B cell (primary cell): Measurements from ENCODE around the gene NHSL2. TPM values are rescaled to one million over a fixed set of nuclear protein-coding genes. Genes with fewer than 3 reads are reported as not detected.

ENCODE experiments used
- ATAC-seq: fragments of 200-7000 bp; cut with Tn5 transposase; one replicate; pipeline ENCODE4 v1.10.0; 2021; ENCODE audit warnings: low read depth, mild to moderate bottlenecking, moderate number of reproducible peaks, moderate library complexity
- CTCF ChIA-PET: fragments of 350-600 bp; sonication (Branson Sonifier 250); formaldehyde crosslinking; loops from one replicate; lab custom pipeline; 2021; ENCODE audit warnings: antibody characterized with exemption, inconsistent platforms; lab: Charles Lee
- POLR2A ChIA-PET: fragments of 350-600 bp; sonication (Branson Sonifier 250); formaldehyde crosslinking; loops from one replicate; lab custom pipeline; 2021; ENCODE audit warnings: antibody characterized with exemption; lab: Charles Lee
- DNase-seq: peaks from one replicate; pipeline ENCODE4 v3.0.0; 2013
- H2AFZ ChIP-seq: 2 replicates; pipeline ENCODE4 v1.6.1; 2012; ENCODE audit warnings: mild to moderate bottlenecking, low read depth, low read length; ENCODE audit not compliant: insufficient read depth, poor library complexity, severe bottlenecking
- H3K27ac ChIP-seq, 2 donors: 1 replicate in 1 of 2; 2 replicates in 1 of 2; pipeline ENCODE4 v1.5.1; 2012 to 2013; ENCODE audit warnings: low read length in 2 of 2, mild to moderate bottlenecking in 2 of 2, moderate library complexity in 1 of 2
- H3K27me3 ChIP-seq, 4 experiments: fragments of 200-600 bp in 1 of 4; sonication (generic) in 1 of 4; replicated peaks in 1 of 4; 1 replicate in 2 of 4; 2 replicates in 2 of 4; pipeline versions ENCODE4 v1.6.1 to v1.7.0; 2013 to 2016; ENCODE audit warnings: low read length in 3 of 4, mild to moderate bottlenecking in 2 of 4, mixed read lengths in 1 of 4, moderate library complexity in 1 of 4; ENCODE audit not compliant: insufficient read depth in 4 of 4, control insufficient read depth in 3 of 4; ENCODE audit errors: control extremely low read depth in 1 of 4
- H3K36me3 ChIP-seq, 2 experiments: replicated peaks in 1 of 2; 1 replicate in 1 of 2; 2 replicates in 1 of 2; pipeline versions ENCODE4 v1.6.1 to v1.7.1; 2013; ENCODE audit warnings: low read length in 1 of 2; ENCODE audit not compliant: insufficient read depth in 2 of 2, control insufficient read depth in 1 of 2; ENCODE audit errors: control extremely low read depth in 1 of 2, extremely low read depth in 1 of 2
- H3K4me1 ChIP-seq, 2 donors: fragments of 200-600 bp in 1 of 2; sonication (generic) in 1 of 2; 1 replicate in 1 of 2; 2 replicates in 1 of 2; pipeline versions ENCODE4 v1.5.1 to v1.6.1; 2013 to 2017; ENCODE audit warnings: low read length in 2 of 2; ENCODE audit not compliant: control insufficient read depth in 2 of 2, insufficient read depth in 2 of 2
- H3K4me2 ChIP-seq: replicated peaks from 2 replicates; pipeline ENCODE3; 2012; ENCODE audit warnings: mild to moderate bottlenecking, low read depth, low read length; ENCODE audit not compliant: poor library complexity, severe bottlenecking
- H3K4me3 ChIP-seq, 5 experiments: fragments of 200-600 bp in 1 of 5; sonication (generic) in 1 of 5; 1 replicate in 3 of 5; 2 replicates in 2 of 5; pipeline versions ENCODE4 v1.5.1 to v1.7.0; 2011 to 2016; ENCODE audit warnings: low read length in 4 of 5, mild to moderate bottlenecking in 4 of 5, low read depth in 2 of 5, control low read depth in 1 of 5, moderate library complexity in 1 of 5; ENCODE audit not compliant: insufficient read depth in 1 of 5; ENCODE audit errors: control extremely low read depth in 1 of 5, extremely low read depth in 1 of 5
- H3K79me2 ChIP-seq: fragments of 200-600 bp; sonication (generic); one replicate; pipeline ENCODE4 v1.6.0; 2016; ENCODE audit warnings: low read length; ENCODE audit not compliant: control insufficient read depth, insufficient read depth
- H3K9ac ChIP-seq: fragments of 200-600 bp; sonication (generic); 2 replicates; pipeline ENCODE4 v1.6.1; 2017; ENCODE audit warnings: mild to moderate bottlenecking, low read length, moderate library complexity
- H3K9me3 ChIP-seq, 3 donors: one replicate each; pipeline versions ENCODE4 v1.6.1 to v1.7.1; 2013; ENCODE audit warnings: low read length in 2 of 3; ENCODE audit not compliant: control insufficient read depth in 2 of 3, insufficient read depth in 1 of 3; ENCODE audit errors: control extremely low read depth in 1 of 3
- H4K20me1 ChIP-seq: 2 replicates; pipeline ENCODE4 v1.6.0; 2012; ENCODE audit warnings: mild to moderate bottlenecking, low read length; ENCODE audit not compliant: insufficient read depth, control insufficient read depth, poor library complexity, severe bottlenecking
- H3K27ac Mint-ChIP-seq: one replicate; pipeline ENCODE4 v1.8.0; 2021; ENCODE audit warnings: mixed read lengths
- H3K27me3 Mint-ChIP-seq: one replicate; pipeline ENCODE4 v1.8.0; 2021; ENCODE audit warnings: mixed read lengths
- H3K4me1 Mint-ChIP-seq: one replicate; pipeline ENCODE4 v1.8.0; 2021; ENCODE audit warnings: mixed read lengths
- H3K4me3 Mint-ChIP-seq: one replicate; pipeline ENCODE4 v1.8.0; 2021; ENCODE audit warnings: mixed read lengths
- H3K9me3 Mint-ChIP-seq: one replicate; pipeline ENCODE4 v1.8.0; 2022; ENCODE audit warnings: mixed read lengths; ENCODE audit not compliant: insufficient read depth
- CTCF ChIP-seq: fragments of 200-600 bp; IDR thresholded peaks from one replicate; pipeline ENCODE4 v1.8.0; 2022; ENCODE audit warnings: antibody characterized with exemption, mild to moderate bottlenecking
- EZH2 ChIP-seq: IDR thresholded peaks from 2 replicates; pipeline ENCODE4 v1.6.1; 2012; ENCODE audit warnings: borderline replicate concordance, low read depth, mild to moderate bottlenecking, moderate library complexity, low read length; ENCODE audit not compliant: insufficient read depth, poor library complexity, severe bottlenecking
- WGBS: methylation state at CpG from one replicate; pipeline ENCODE4 v1.1.5; 2013; ENCODE audit warnings: missing lambda C conversion rate; ENCODE audit not compliant: insufficient coverage; 5-methylcytosine and 5-hydroxymethylcytosine counted together
- intact Hi-C: fragments of 100-400 bp; cut with micrococcal nuclease; formaldehyde crosslinking; loops from one replicate; pipeline ENCODE4 v1.10.0; 2022
- polyA plus RNA-seq: library from polyadenylated mRNA; depleted of rRNA; stranded (reverse); fragments of >200 nt; gene quantifications from 2 replicates; pipeline ENCODE4 v1.2.3, GENCODE V29; 2012
- total RNA-seq, 2 donors: library from RNA; stranded (reverse); fragments of 120-200 nt in 1 of 2; gene quantifications; 1 replicate in 1 of 2; 2 replicates in 1 of 2; pipeline versions ENCODE4 v1.2.3 to v1.2.4, GENCODE V29; 2013 to 2022

NHSL2 gene
- total and polyA plus RNA-seq, 2 donors (not counting 1 experiment from before 2014, with no cell fraction given), result 0.16 to 1.7 TPM

DNA sequence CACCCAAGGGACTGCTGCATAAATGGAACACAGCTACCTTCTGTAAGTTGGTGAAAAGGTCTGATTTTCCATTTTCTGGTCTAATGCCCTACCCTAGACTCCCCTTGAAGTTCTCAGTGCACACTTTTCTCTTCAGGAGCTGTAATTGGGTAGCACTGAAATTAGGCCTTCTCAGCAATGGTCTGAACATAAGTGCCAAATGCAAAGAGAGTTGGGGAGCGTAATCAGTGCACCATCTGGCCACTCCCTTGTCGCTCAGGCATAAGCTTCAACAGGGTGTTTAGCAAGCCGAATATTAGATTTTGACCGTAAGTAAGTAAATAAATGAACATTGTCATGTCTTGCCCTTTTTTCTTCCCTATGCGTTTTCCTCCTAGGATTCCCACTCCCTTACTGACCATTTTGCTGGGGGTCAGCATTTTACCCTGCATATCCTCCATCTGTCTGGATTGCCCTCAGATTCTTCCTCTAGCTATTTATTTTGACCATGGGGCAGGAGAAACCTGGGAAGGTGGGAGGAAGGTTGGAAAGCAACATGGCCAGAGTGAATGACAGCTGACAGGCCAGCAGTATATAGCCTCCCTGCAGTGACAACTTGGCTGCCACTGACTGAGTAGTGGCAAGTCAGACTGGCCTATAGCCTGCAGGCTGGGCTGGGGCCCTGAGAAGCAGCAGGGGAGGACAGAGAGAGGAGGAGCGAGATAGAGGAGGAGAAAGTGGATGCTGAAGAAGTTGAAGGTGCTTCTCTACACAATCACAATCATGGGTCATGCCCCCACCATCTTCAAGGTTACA is 2.7 kb downstream of the NHSL2 start:
- Histone ChIP-seq H3K9me3 (no peaks in the 10 kb centered on the region), H4K20me1 (no peaks in the 10 kb centered on the region), H3K4me1 (peaks cover 0 to 11% of the 10 kb centered on the region in 2 donors), H2AFZ (no peak overlapping the region), H3K27me3 (peaks cover 0 to 9% (median 0%) of the 10 kb centered on the region in 4 experiments), H3K36me3 (no peaks in the 10 kb centered on the region), H3K4me3 (no peak overlapping the region), H3K9ac (no peak overlapping the region), H3K4me2 (no peak overlapping the region), H3K27ac (no peak overlapping the region), H3K79me2 (no peaks in the 10 kb centered on the region)
- Mint-ChIP-seq H3K4me1 (peaks cover 3% of the 10 kb centered on the region), H3K4me3 (no peak overlapping the region), H3K27ac (no peak overlapping the region), H3K27me3 (peaks cover 30% of the 10 kb centered on the region), H3K9me3 (no peaks in the 10 kb centered on the region)
- CTCF ChIA-PET, result no interaction called here
- no peak for ATAC-seq
- POLR2A ChIA-PET, result no interaction called here
- DNase-seq, result no peak
- 100% methylated on average over 1 of the region's 6 CpGs for WGBS
- TF ChIP-seq EZH2, result no peak
- no peak for TF ChIP-seq CTCF
- intact Hi-C loops, result no loop called here

GRCh38 chrX:71917621-71918343 is 7.1 kb downstream of the NHSL2 start:
- TF ChIP-seq CTCF (no peak), EZH2 (no peak)
- Histone ChIP-seq H3K4me2 (no peak overlapping the region), H3K27me3 (no peaks in the 10 kb centered on the region), H3K36me3 (no peaks in the 10 kb centered on the region), H4K20me1 (no peaks in the 10 kb centered on the region), H3K9me3 (no peaks in the 10 kb centered on the region), H3K4me3 (no peak overlapping the region), H3K27ac (no peak overlapping the region), H2AFZ (no peak overlapping the region), H3K4me1 (no peaks in the 10 kb centered on the region), H3K79me2 (no peaks in the 10 kb centered on the region), H3K9ac (no peak overlapping the region)
- no peak overlapping the region for H3K4me3 Mint-ChIP-seq
- no peaks in the 10 kb centered on the region for H3K9me3 Mint-ChIP-seq
- peaks cover 19% of the 10 kb centered on the region for H3K27me3 Mint-ChIP-seq
- intact Hi-C loops, result no loop called here
- no peaks in the 10 kb centered on the region for H3K4me1 Mint-ChIP-seq
- ChIA-PET CTCF (no interaction called here), POLR2A (no interaction called here)
- DNase-seq, result no peak
- H3K27ac Mint-ChIP-seq, result no peak overlapping the region
- 84% methylated on average over 4 of the region's 9 CpGs for WGBS
- no peak for ATAC-seq
